OCI-LY7 (cell line): ENCODE data around the gene MACROD1.

ENCODE experiments used
- EZH2phosphoT487 ChIP-seq: fragments of 200-600 bp; sonication (generic); IDR thresholded peaks from 2 replicates; pipeline ENCODE4 v1.6.1; 2018; ENCODE audit warnings: low read depth, borderline replicate concordance, mild to moderate bottlenecking, mixed run types, antibody characterized with exemption, low read length, moderate library complexity, mixed read lengths
- TF ChIP-seq, protein P1 (sequence below): fragments of 200-600 bp; sonication (generic); conservative IDR thresholded peaks from 2 replicates; pipeline ENCODE4 v1.5.1; 2014; ENCODE audit warnings: mild to moderate bottlenecking, antibody characterized with exemption, low read length, moderate library complexity, mixed read lengths

DNA sequence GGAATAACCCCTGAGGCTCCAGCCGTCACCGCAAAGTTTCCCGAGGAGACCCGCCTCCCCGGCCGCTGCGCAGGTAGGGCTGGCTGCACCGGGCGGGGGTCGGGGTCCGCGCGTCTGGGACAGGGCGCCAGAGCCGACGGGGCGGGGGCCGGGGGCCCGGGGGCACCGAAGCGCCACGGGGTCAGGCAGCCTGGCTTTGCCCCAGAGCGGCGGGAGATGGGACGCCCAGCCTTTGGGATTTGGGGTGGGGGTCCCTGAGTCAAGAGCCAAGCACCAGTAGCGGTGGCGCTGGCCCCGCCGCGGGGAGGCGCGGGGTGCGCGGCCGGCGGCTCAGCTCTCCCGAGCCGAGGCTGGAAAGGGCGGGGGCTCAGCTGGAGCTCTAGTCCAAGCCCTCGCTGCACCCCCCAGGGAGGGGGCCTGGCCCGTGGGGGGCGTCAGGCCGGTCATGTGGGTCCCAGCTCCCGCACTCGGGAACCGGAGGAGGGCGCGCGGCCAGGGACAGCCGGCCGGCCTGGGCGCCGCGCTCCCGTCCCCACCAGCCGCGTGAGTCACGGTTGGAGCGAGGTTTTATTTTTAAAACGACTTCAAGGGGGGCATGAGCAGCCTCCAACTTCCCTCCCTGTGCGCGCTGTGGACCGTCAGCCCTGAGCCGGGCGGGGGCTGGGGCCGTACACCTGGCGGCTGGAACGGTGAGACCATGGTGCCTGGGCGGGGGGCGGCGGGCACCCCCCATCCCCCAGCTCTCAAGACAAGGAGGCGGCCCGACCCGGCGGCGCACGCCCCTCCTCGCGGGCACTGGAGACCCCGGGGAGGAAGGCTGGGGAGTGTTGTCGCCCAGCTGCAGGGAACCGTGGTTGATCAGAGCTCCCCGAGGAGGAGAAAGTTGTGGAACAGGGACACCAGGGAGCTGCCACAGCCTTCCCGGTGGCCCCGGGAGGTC is 129.6 kb downstream of the MACROD1 start:
- TF ChIP-seq, protein P1, sequence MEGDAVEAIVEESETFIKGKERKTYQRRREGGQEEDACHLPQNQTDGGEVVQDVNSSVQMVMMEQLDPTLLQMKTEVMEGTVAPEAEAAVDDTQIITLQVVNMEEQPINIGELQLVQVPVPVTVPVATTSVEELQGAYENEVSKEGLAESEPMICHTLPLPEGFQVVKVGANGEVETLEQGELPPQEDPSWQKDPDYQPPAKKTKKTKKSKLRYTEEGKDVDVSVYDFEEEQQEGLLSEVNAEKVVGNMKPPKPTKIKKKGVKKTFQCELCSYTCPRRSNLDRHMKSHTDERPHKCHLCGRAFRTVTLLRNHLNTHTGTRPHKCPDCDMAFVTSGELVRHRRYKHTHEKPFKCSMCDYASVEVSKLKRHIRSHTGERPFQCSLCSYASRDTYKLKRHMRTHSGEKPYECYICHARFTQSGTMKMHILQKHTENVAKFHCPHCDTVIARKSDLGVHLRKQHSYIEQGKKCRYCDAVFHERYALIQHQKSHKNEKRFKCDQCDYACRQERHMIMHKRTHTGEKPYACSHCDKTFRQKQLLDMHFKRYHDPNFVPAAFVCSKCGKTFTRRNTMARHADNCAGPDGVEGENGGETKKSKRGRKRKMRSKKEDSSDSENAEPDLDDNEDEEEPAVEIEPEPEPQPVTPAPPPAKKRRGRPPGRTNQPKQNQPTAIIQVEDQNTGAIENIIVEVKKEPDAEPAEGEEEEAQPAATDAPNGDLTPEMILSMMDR = no peak
- no peak for TF ChIP-seq EZH2phosphoT487
